GM18858 (cell line): Measurements from ENCODE around the gene PRDM15.

Source experiments
- ATAC-seq: cut with Tn5 transposase; IDR thresholded peaks from one replicate; pipeline ENCODE4 v1.9.1; 2021; ENCODE audit not compliant: unreplicated experiment

Gene PRDM15

GRCh38 chr21:41913230-41913629 lies 34.1 kb upstream of the PRDM15 start:
- ATAC-seq, result no peak

GRCh38 chr21:41908829-41909228 lies 29.7 kb upstream of the PRDM15 start:
- ATAC-seq, result no peak

GRCh38 chr21:41907496-41908258 lies 28.5 kb upstream of the PRDM15 start:
- no peak for ATAC-seq

GRCh38 chr21:41906770-41907169 lies 27.6 kb upstream of the PRDM15 start:
- ATAC-seq, result no peak

GRCh38 chr21:41903559-41904351 lies 24.6 kb upstream of the PRDM15 start:
- ATAC-seq, result no peak

- ATAC-seq, result no peak
Observed at GRCh38 chr21:41902946-41903345, 23.8 kb upstream of the PRDM15 start.

- ATAC-seq, result no peak
Observed at GRCh38 chr21:41901782-41902181, 22.6 kb upstream of the PRDM15 start.

GRCh38 chr21:41901099-41901498 lies 22.0 kb upstream of the PRDM15 start:
- ATAC-seq, result no peak

GRCh38 chr21:41900401-41900800 lies 21.3 kb upstream of the PRDM15 start:
- ATAC-seq, result no peak

GRCh38 chr21:41899426-41900202 lies 20.5 kb upstream of the PRDM15 start:
- no peak for ATAC-seq

- ATAC-seq, result no peak
Observed at GRCh38 chr21:41898998-41899397, 19.9 kb upstream of the PRDM15 start.

- ATAC-seq, result no peak
Observed at GRCh38 chr21:41897700-41898099, 18.6 kb upstream of the PRDM15 start.

GRCh38 chr21:41897047-41897669 lies 18.0 kb upstream of the PRDM15 start:
- no peak for ATAC-seq

- ATAC-seq, result no peak
Observed at GRCh38 chr21:41895643-41896493, 16.7 kb upstream of the PRDM15 start.

- no peak for ATAC-seq
Observed at GRCh38 chr21:41894922-41895557, 15.9 kb upstream of the PRDM15 start.

GRCh38 chr21:41894511-41894910 lies 15.4 kb upstream of the PRDM15 start:
- no peak for ATAC-seq

- ATAC-seq, result no peak
Observed at GRCh38 chr21:41892726-41893125, 13.6 kb upstream of the PRDM15 start.

- ATAC-seq, result no peak
Observed at GRCh38 chr21:41891132-41891531, 12.0 kb upstream of the PRDM15 start.

- no peak for ATAC-seq
Observed at GRCh38 chr21:41890355-41890754, 11.2 kb upstream of the PRDM15 start.
